GM21529 (cell line): ENCODE measurements around the gene DPH2.

Experiments
- ATAC-seq: cut with Tn5 transposase; IDR thresholded peaks from one replicate; pipeline ENCODE4 v1.9.1; 2021; ENCODE audit not compliant: unreplicated experiment

The DPH2 gene

GRCh38 chr1:43998000-43998378 lies 28.2 kb downstream of the DPH2 start:
- no peak for ATAC-seq

- ATAC-seq = no peak
Measured at GRCh38 chr1:43999455-43999854, 29.6 kb downstream of the DPH2 start.

GRCh38 chr1:44000122-44000665 lies 30.4 kb downstream of the DPH2 start:
- ATAC-seq = no peak

GRCh38 chr1:44002165-44002564 lies 32.4 kb downstream of the DPH2 start:
- ATAC-seq = no peak

GRCh38 chr1:44002606-44003157 lies 32.9 kb downstream of the DPH2 start:
- no peak for ATAC-seq

GRCh38 chr1:44008259-44008658 lies 38.4 kb downstream of the DPH2 start:
- ATAC-seq = no peak

GRCh38 chr1:44010935-44011471 lies 41.2 kb downstream of the DPH2 start:
- no peak for ATAC-seq

GRCh38 chr1:44012404-44012803 lies 42.6 kb downstream of the DPH2 start:
- no peak for ATAC-seq

GRCh38 chr1:44012941-44013609 lies 43.3 kb downstream of the DPH2 start:
- no peak for ATAC-seq

GRCh38 chr1:44013949-44014348 lies 44.1 kb downstream of the DPH2 start:
- no peak for ATAC-seq

GRCh38 chr1:44014365-44015104 lies 44.7 kb downstream of the DPH2 start:
- no peak for ATAC-seq

GRCh38 chr1:44015206-44015605 lies 45.4 kb downstream of the DPH2 start:
- ATAC-seq = no peak

GRCh38 chr1:44016041-44016889 lies 46.5 kb downstream of the DPH2 start:
- ATAC-seq = no peak

GRCh38 chr1:44016890-44017400 lies 47.1 kb downstream of the DPH2 start:
- ATAC-seq = no peak

GRCh38 chr1:44019466-44019948 lies 49.7 kb downstream of the DPH2 start:
- no peak for ATAC-seq

- ATAC-seq = no peak
Measured at GRCh38 chr1:44020464-44020863, 50.7 kb downstream of the DPH2 start.

GRCh38 chr1:44021156-44021555 lies 51.3 kb downstream of the DPH2 start:
- no peak for ATAC-seq

- ATAC-seq = no peak
Measured at GRCh38 chr1:44021581-44022321, 51.9 kb downstream of the DPH2 start.
